HCT116 (cell line): Measurements from ENCODE around the gene MYORG.

Source experiments
- EZH2 ChIP-seq: fragments of 200-600 bp; sonication (generic); IDR thresholded peaks from 2 replicates; pipeline ENCODE4 v1.6.1; 2017; ENCODE audit warnings: antibody characterized with exemption, mixed run types
- JUND ChIP-seq: IDR thresholded peaks from 2 replicates; pipeline ENCODE4 v1.6.1; 2012
- POLR2A ChIP-seq: IDR thresholded peaks from 2 replicates; pipeline ENCODE4 v1.7.0; 2011; ENCODE audit warnings: borderline replicate concordance; ENCODE audit not compliant: insufficient read depth, insufficient read length; ENCODE audit errors: extremely low read depth
- TF ChIP-seq, protein P1 (sequence below), 3 experiments: fragments of 200-600 bp in 1 of 3; sonication (generic) in 1 of 3; IDR thresholded peaks in 2 of 3; conservative IDR thresholded peaks in 1 of 3; 2 replicates each; pipeline ENCODE4 v1.5.1; 2012 to 2017; ENCODE audit warnings: low read depth in 2 of 3, low read length in 2 of 3, antibody characterized with exemption in 1 of 3, borderline replicate concordance in 1 of 3, control low read depth in 1 of 3, mild to moderate bottlenecking in 1 of 3, mixed read lengths in 1 of 3, mixed run types in 1 of 3, moderate library complexity in 1 of 3; ENCODE audit not compliant: insufficient read depth in 1 of 3

DNA sequence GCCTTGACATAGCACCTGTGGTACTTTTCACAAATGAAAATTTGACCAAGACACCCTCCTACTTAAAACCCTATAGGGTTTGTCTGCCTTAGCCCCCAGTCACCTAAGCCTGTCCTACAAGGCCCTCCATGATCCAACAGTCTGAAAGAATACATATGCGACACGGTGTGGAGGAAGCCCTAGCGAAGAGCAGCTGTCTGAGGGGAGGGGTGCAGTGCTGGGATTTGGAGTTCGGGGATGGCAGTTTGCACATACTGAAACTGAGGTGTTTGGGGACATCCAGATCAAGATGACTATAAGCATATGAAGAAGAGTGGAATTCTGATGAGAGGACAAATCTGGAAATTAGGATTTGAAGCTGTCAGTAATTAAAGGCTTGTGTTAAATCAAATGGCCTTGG lies 7.2 kb upstream of the MYORG start:
- no peak for TF ChIP-seq EZH2
- TF ChIP-seq POLR2A, result no peak
- no peak for TF ChIP-seq JUND
- TF ChIP-seq, protein P1, sequence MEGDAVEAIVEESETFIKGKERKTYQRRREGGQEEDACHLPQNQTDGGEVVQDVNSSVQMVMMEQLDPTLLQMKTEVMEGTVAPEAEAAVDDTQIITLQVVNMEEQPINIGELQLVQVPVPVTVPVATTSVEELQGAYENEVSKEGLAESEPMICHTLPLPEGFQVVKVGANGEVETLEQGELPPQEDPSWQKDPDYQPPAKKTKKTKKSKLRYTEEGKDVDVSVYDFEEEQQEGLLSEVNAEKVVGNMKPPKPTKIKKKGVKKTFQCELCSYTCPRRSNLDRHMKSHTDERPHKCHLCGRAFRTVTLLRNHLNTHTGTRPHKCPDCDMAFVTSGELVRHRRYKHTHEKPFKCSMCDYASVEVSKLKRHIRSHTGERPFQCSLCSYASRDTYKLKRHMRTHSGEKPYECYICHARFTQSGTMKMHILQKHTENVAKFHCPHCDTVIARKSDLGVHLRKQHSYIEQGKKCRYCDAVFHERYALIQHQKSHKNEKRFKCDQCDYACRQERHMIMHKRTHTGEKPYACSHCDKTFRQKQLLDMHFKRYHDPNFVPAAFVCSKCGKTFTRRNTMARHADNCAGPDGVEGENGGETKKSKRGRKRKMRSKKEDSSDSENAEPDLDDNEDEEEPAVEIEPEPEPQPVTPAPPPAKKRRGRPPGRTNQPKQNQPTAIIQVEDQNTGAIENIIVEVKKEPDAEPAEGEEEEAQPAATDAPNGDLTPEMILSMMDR (IDR thresholded peaks at IDR 0.05 in 2 of 3, conservative IDR thresholded peaks at IDR 0.05 in 1 of 3; ENCODE audit: borderline replicate concordance in 1 of 3, insufficient read depth in 1 of 3, low read depth in 2 of 3, low read length in 2 of 3), result no peak
